Choroid plexus epithelial cell (primary cell): ENCODE measurements around the gene IBA57.

ENCODE experiments used
- DNase-seq: peaks from one replicate; pipeline ENCODE4 v3.0.0-alpha.2; 2010; ENCODE audit warnings: low read depth
- H3K4me3 ChIP-seq: 2 replicates; pipeline ENCODE4 v1.5.1; 2011; ENCODE audit warnings: low read depth, mild to moderate bottlenecking, control low read depth, low read length, moderate library complexity
- TF ChIP-seq, protein P1 (sequence below): conservative IDR thresholded peaks from 2 replicates; pipeline ENCODE4 v1.5.1; 2011; ENCODE audit warnings: low read depth, mild to moderate bottlenecking, control low read depth, inconsistent platforms, low read length, moderate library complexity

Gene IBA57

DNA sequence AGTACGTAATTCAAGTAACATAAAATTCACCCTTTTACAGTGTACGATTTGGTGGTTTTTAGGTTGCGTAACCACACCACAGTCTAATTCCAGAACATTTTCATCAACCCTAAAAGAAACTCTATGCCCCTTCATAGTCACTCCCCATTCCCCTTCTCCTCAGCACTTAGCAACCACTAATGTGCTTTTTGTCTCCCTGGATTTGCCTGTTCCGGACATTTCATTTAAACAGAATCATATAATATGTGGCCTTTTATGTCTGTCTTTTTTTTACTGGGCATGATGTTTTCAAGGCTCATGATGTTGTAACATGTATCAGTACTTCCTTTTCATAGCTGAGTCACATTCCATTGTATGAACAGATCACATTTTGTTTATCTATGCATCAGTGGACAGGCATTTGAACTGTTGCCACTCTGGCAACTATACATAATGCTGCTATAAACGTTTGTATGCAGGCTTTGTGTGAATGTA is 63.0 kb downstream of the IBA57 start:
- no peak overlapping the region for H3K4me3 ChIP-seq
- TF ChIP-seq, protein P1, sequence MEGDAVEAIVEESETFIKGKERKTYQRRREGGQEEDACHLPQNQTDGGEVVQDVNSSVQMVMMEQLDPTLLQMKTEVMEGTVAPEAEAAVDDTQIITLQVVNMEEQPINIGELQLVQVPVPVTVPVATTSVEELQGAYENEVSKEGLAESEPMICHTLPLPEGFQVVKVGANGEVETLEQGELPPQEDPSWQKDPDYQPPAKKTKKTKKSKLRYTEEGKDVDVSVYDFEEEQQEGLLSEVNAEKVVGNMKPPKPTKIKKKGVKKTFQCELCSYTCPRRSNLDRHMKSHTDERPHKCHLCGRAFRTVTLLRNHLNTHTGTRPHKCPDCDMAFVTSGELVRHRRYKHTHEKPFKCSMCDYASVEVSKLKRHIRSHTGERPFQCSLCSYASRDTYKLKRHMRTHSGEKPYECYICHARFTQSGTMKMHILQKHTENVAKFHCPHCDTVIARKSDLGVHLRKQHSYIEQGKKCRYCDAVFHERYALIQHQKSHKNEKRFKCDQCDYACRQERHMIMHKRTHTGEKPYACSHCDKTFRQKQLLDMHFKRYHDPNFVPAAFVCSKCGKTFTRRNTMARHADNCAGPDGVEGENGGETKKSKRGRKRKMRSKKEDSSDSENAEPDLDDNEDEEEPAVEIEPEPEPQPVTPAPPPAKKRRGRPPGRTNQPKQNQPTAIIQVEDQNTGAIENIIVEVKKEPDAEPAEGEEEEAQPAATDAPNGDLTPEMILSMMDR = no peak
- peak; percentile 76 for DNase-seq

GRCh38 chr1:228231189-228231588 is 65.6 kb downstream of the IBA57 start:
- DNase-seq = no peak
- TF ChIP-seq, protein P1 = no peak

More at GRCh38 chr1:228231189-228231588, 65.6 kb downstream of the IBA57 start:
- H3K4me3 ChIP-seq = no peak overlapping the region
